DND-41 (cell line): ENCODE measurements around the gene PPM1D.

Source experiments
- ATAC-seq: fragments of 200-7000 bp; cut with Tn5 transposase; 3 replicates; pipeline ENCODE4 v1.9.1; 2021; ENCODE audit warnings: low read depth; ENCODE audit not compliant: insufficient read depth
- DNase-seq: peaks from one replicate; pipeline ENCODE4 v3.0.0-alpha.2; 2020
- H2AFZ ChIP-seq: 2 replicates; pipeline ENCODE4 v1.6.0; 2012; ENCODE audit warnings: low read depth, low read length
- H3K27ac ChIP-seq: 2 replicates; pipeline ENCODE4 v1.5.1; 2012; ENCODE audit warnings: low read length, inconsistent platforms
- H3K27me3 ChIP-seq: fragments of 200-600 bp; sonication (generic); 2 replicates; pipeline ENCODE4 v1.6.0; 2012; ENCODE audit warnings: low read length, mild to moderate bottlenecking, inconsistent platforms; ENCODE audit not compliant: insufficient read depth, poor library complexity
- H3K36me3 ChIP-seq: 2 replicates; pipeline ENCODE4 v1.5.1; 2012; ENCODE audit warnings: low read length, inconsistent platforms; ENCODE audit not compliant: insufficient read depth
- H3K4me1 ChIP-seq: 2 replicates; pipeline ENCODE4 v1.5.1; 2012; ENCODE audit warnings: mild to moderate bottlenecking, low read length; ENCODE audit not compliant: insufficient read depth
- H3K4me2 ChIP-seq: 2 replicates; pipeline ENCODE4 v1.6.0; 2012; ENCODE audit warnings: mild to moderate bottlenecking, moderate library complexity, low read length, inconsistent platforms; ENCODE audit not compliant: insufficient read depth
- H3K4me3 ChIP-seq, 2 experiments: fragments of 200-600 bp in 1 of 2; shearing (Covaris generic) in 1 of 2; 2 replicates each; pipeline ENCODE4 v1.5.1; 2012 to 2016; ENCODE audit warnings: inconsistent platforms in 2 of 2, low read length in 2 of 2, mild to moderate bottlenecking in 2 of 2, low read depth in 1 of 2, moderate library complexity in 1 of 2
- H3K79me2 ChIP-seq: 2 replicates; pipeline ENCODE4 v1.6.0; 2012; ENCODE audit warnings: low read length, inconsistent platforms; ENCODE audit not compliant: insufficient read depth
- H3K9ac ChIP-seq: 2 replicates; pipeline ENCODE4 v1.6.0; 2012; ENCODE audit warnings: low read depth, mild to moderate bottlenecking, inconsistent platforms, low read length, moderate library complexity
- H3K9me3 ChIP-seq: 2 replicates; pipeline ENCODE4 v1.5.1; 2012; ENCODE audit warnings: low read length, moderate library complexity, mild to moderate bottlenecking, inconsistent platforms; ENCODE audit not compliant: insufficient read depth, severe bottlenecking
- H4K20me1 ChIP-seq: 2 replicates; pipeline ENCODE4 v1.6.0; 2012; ENCODE audit warnings: low read length; ENCODE audit not compliant: insufficient read depth
- EZH2 ChIP-seq: IDR thresholded peaks from 3 replicates; pipeline ENCODE4 v1.6.1; 2012; ENCODE audit warnings: borderline replicate concordance, low read depth, mild to moderate bottlenecking, moderate library complexity, low read length, inconsistent platforms; ENCODE audit not compliant: severe bottlenecking
- TF ChIP-seq, protein P1 (sequence below): IDR thresholded peaks from 2 replicates; pipeline ENCODE4 v1.5.1; 2012; ENCODE audit warnings: borderline replicate concordance, low read length, moderate library complexity, mild to moderate bottlenecking; ENCODE audit not compliant: poor library complexity, severe bottlenecking; ENCODE audit errors: extremely low read depth

Gene PPM1D

DNA sequence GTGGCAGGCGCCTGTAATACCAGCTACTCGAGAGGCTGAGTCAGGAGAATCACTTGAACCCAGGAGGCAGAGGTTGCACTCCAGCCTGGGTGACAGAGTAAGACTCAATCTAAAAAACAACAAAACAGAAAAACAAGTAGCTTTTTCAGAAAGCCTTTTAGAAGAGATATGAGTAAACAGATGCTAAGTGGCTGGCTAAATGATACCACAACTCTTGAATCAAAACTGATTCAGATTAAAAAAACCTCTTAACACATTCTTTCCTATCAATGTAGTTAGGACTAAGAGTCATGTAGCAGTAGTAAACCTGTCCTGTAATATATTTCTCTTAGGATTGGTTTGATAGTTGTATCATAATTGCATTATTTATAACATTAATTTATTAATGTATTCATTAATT, 23.0 kb downstream of the PPM1D start:
- Histone ChIP-seq H3K9me3 (no peaks in the 10 kb centered on the region), H3K4me3 (no peak overlapping the region), H4K20me1 (peaks cover 23% of the 10 kb centered on the region), H3K36me3 (peaks cover 20% of the 10 kb centered on the region; the same call in 1 of the 2 replicates), H3K27me3 (no peaks in the 10 kb centered on the region), H3K9ac (no peak overlapping the region), H3K4me2 (no peak overlapping the region), H3K4me1 (no peaks in the 10 kb centered on the region), H3K27ac (no peak overlapping the region), H2AFZ (no peak overlapping the region), H3K79me2 (peaks cover 75% of the 10 kb centered on the region)
- TF ChIP-seq EZH2, result no peak
- ATAC-seq, result no peak
- DNase-seq, result no peak

DNA sequence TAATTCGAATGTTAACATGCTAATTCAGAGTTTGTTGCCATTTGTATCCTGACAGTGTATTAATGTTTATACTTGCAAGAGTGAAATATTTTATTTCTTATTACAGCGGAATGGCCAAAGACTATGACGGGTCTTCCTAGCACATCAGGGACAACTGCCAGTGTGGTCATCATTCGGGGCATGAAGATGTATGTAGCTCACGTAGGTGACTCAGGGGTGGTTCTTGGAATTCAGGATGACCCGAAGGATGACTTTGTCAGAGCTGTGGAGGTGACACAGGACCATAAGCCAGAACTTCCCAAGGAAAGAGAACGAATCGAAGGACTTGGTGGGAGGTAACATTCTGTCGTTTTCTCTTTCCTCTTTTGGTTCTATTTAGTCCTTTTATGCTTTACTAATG, 23.4 kb downstream of the PPM1D start:
- no peak for TF ChIP-seq EZH2
- TF ChIP-seq, protein P1, sequence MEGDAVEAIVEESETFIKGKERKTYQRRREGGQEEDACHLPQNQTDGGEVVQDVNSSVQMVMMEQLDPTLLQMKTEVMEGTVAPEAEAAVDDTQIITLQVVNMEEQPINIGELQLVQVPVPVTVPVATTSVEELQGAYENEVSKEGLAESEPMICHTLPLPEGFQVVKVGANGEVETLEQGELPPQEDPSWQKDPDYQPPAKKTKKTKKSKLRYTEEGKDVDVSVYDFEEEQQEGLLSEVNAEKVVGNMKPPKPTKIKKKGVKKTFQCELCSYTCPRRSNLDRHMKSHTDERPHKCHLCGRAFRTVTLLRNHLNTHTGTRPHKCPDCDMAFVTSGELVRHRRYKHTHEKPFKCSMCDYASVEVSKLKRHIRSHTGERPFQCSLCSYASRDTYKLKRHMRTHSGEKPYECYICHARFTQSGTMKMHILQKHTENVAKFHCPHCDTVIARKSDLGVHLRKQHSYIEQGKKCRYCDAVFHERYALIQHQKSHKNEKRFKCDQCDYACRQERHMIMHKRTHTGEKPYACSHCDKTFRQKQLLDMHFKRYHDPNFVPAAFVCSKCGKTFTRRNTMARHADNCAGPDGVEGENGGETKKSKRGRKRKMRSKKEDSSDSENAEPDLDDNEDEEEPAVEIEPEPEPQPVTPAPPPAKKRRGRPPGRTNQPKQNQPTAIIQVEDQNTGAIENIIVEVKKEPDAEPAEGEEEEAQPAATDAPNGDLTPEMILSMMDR, result no peak
- no peak for ATAC-seq
- no peak for DNase-seq
- Histone ChIP-seq H4K20me1 (peaks cover 22% of the 10 kb centered on the region; the same call in 1 of the 2 replicates), H3K9me3 (no peaks in the 10 kb centered on the region), H3K4me2 (no peak overlapping the region), H3K36me3 (peaks cover 20% of the 10 kb centered on the region), H3K27ac (no peak overlapping the region), H2AFZ (no peak overlapping the region), H3K79me2 (peaks cover 74% of the 10 kb centered on the region), H3K9ac (no peak overlapping the region), H3K4me3 (no peak overlapping the region), H3K4me1 (no peaks in the 10 kb centered on the region), H3K27me3 (no peaks in the 10 kb centered on the region)

DNA sequence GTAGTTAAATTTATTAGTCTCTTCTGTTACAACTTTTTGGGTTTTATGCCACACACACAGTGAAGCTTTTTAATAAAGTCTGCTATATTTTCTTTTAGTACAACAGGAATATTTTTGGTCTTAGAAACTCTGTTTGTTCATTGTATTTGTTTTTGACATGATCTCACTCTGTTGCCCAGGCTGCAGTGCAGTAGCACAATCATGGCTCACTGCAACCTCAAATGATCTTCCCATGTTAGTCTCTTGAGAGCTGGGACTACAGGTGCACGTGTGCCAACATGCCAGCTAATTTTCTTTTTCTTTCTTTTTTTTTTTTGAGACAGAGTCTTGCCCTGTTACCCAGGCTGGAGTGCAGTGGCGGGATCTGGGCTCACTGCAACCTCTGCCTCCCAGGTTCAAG, 27.1 kb downstream of the PPM1D start:
- peaks cover 62% of the 10 kb centered on the region for H3K79me2 ChIP-seq
- H3K27me3 ChIP-seq, result no peaks in the 10 kb centered on the region

DNA sequence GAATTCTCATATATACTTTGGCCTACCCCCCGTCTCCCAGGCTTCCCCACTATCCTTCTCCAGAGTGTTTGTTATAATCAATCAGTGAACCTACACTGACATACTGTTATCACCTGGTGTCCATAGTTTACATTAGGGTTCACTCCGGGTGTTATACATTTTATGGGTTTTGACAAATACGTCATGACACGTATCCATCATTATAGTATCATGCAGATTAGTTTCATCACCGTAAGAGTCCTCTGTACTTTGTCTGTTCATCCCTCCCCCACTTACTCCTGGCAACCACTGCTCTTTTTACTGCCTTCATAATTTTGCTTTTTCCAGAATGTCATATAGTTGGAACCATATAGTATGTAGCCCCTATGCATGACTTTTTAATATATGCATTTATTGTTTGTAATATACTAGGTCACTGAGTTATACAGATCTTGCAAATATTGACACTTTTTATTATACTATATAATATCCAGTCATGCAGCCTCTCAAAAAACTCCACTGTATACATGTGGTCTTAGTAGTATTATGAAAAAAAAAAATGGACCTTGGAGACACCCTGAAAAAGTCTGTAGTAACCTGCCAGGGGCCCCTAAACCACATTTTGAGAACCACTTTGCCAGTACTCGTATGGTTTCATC, 28.4 kb downstream of the PPM1D start:
- H3K4me3 ChIP-seq, result no peak overlapping the region
- no peaks in the 10 kb centered on the region for H3K4me1 ChIP-seq
- H4K20me1 ChIP-seq, result peaks cover 13% of the 10 kb centered on the region
- H3K79me2 ChIP-seq, result peaks cover 50% of the 10 kb centered on the region
- no peak overlapping the region for H3K27ac ChIP-seq
- TF ChIP-seq, protein P1, result no peak
- no peak for TF ChIP-seq EZH2
- DNase-seq, result no peak
- no peak overlapping the region for H3K4me2 ChIP-seq
- H3K9me3 ChIP-seq, result no peaks in the 10 kb centered on the region
- no peak overlapping the region for H3K9ac ChIP-seq
- no peak overlapping the region for H2AFZ ChIP-seq
- no peaks in the 10 kb centered on the region for H3K27me3 ChIP-seq
- peaks cover 39% of the 10 kb centered on the region for H3K36me3 ChIP-seq
- ATAC-seq, result no peak

More for the DNA sequence above, 27.1 kb downstream of the PPM1D start:
- Histone ChIP-seq H3K36me3 (peaks cover 38% of the 10 kb centered on the region), H3K27ac (no peak overlapping the region), H3K4me1 (no peaks in the 10 kb centered on the region), H3K9me3 (no peaks in the 10 kb centered on the region), H3K9ac (no peak overlapping the region), H3K4me2 (no peak overlapping the region), H3K4me3 (no peak overlapping the region), H2AFZ (no peak overlapping the region), H4K20me1 (peaks cover 18% of the 10 kb centered on the region)
- no peak for TF ChIP-seq EZH2
- TF ChIP-seq, protein P1, result no peak
- ATAC-seq, result no peak
- DNase-seq, result no peak
